GM21717 (cell line): Measurements from ENCODE around the gene BANP.
"Not testable (repeated sequence)": the region's sequence is repeated elsewhere in the genome, so short reads cannot be mapped to it uniquely, and the experiment has no call there.

Experiments used
- ATAC-seq: cut with Tn5 transposase; IDR thresholded peaks from one replicate; pipeline ENCODE4 v1.9.1; 2021; ENCODE audit warnings: mild to moderate bottlenecking, moderate library complexity; ENCODE audit not compliant: unreplicated experiment

Gene BANP

DNA sequence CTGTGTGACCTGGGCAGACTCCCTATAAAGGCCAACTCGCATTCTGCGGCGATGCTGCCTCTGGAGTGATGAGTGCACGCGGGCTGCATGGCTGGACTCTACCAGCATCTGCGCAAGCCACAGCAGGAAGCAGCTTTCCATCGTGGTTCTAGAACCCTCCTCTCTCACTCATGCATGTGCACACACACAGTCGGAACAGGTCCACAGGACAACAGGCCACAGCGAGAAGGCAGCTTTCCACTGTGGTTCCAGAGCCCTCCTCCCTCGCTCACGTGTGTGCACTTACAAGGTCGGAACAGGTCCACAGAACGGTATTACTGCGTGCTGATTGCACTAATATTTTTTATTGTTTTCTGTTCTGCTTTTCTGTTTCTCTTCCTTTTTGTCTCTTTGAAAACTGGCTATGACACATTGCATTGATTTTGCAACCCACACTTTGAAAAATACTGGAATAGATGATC lies 92.9 kb downstream of the BANP start:
- ATAC-seq: peak; percentile 55

DNA sequence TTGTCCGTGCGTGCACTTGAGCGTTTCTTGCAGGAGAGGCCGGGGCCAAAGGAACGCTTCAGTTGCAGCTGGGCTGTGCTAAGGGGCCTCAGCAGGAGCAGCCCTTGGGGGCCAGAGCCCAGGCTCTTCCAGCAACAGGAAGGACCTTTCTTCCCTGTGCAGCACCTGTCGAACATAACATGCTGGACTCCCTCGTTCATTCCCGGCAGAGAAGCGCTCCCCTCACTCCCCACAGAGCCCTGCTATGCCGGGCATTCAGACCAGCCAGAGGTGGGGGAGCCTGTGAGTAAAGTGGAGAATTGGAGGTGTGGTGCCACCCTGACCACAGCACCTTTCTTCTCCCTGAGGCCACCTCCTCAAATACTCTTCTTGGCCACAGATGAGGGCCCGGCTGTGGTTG lies 94.1 kb downstream of the BANP start:
- ATAC-seq: not testable (repeated sequence)

GRCh38 chr16:88045820-88046303 lies 94.6 kb downstream of the BANP start:
- ATAC-seq: peak; percentile 77

DNA sequence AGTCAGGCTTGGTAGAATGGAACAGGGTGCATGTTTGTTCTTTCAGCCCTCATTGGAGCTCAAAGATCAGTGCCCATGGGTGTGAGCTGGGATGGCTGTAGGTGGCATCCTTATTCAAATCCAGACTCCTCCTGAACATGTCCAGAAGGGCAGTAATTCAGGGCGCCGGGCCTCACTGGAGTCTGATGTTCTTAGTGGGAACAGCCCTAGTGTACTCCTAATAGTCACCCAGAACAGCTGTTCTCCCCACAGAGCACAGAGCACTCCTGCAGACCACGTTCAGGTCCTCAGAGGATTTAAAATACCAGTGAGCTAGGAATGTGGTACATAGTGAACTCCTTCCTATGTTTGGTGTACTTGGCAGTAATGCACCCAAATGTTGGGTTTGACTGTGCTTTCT lies 96.2 kb downstream of the BANP start:
- ATAC-seq: no peak

GRCh38 chr16:88048985-88049384 lies 97.8 kb downstream of the BANP start:
- no peak for ATAC-seq

DNA sequence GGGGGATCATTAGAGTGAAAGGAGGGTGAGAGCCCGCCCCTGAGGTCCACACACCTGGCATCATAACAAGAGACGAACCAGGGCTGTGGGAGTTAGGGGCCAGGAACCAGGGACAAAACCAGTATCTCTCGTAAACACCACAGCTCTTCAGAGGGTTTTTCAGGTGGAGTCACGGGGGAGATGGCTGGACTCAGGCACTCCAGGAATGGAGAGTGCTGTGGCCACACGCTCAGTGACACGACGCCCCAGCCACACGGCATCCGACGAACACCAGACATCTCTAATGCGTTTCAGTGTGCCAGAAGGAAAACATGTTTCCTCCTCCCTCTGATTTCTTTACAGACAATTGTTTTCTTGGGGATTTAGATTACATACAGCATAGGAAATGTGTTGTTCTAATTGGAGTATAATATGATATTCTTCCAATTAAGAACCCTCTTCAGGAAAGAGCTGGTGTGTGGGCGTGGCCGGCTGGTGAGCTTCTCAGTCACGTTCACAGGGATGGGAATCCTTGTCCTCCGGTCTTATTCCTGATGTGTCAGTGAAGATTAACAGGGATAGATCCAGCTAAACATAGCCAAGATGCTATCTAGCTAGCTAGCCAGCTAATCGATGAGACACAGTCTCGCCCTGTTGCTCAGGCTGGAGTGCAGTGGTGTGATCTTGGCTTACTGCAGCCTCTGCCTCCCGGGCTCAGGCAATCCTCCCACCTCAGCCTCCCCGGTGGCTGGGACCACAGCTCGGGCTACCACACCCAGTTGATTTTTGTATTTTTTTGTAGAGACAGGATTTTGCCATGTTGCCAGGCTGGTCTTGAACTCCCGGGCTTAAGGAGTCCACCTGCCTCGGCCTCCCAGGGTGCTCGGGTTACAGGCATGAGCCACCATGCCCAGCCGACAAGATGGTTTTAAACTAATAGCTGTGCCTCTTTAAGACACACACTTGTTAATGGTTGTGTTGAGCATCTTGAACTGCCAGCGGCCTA lies 98.6 kb downstream of the BANP start:
- no peak for ATAC-seq

- no peak for ATAC-seq
Observed at GRCh38 chr16:88050952-88051660, 99.9 kb downstream of the BANP start.

DNA sequence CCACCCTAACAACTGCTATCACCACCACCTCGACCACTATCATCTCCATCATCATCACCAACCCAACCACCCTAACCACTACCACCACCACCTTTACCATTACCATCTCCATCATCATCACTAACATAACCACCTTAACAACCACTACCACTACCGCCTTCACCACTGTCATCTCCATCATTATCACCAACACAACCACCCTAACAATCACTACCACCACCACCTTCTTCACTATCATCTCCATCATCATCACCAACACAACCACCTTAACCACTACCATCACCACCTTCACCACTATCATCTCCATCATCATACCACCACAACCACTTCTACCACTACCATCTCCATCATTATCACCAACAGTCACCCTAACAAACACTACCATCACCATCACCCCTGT lies 101.4 kb downstream of the BANP start:
- no peak for ATAC-seq

DNA sequence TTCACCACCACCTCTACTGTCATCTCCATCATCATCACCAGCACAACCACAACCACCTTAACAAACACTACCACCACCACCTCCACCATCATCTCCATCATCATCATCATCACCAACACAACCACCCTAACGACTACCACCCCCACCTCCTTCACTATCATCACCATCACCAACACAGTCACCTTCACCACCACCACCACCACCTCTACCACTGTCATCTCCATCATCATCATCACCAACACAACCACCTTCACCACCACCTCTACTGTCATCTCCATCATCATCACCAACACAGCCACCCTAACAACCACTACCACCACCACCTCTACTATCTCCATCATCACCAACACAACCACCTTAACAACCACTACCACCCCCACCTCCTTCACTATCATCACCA lies 102.2 kb downstream of the BANP start:
- not testable (repeated sequence) for ATAC-seq

DNA sequence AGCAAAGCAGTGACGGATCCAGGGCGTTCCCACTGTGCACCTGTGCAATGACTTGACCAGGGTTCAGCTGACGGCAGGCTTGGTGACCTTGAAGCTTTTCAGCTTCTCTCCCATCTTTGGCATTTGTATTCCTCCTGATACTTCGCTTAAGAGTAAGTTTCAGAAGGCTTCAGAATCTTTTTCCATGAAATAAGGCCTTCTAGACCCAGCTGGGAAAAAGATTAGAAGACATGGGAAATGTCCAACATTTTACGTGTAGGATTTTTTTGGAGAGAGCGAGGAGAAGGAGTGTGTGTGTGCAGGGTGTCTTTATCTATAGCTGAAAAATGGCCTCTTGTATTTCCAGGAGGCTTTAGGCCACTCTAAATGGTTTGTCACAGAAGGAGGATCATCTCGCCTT lies 104.1 kb downstream of the BANP start:
- ATAC-seq: no peak

- no peak for ATAC-seq
Observed at GRCh38 chr16:88056212-88056611, 105.0 kb downstream of the BANP start.

DNA sequence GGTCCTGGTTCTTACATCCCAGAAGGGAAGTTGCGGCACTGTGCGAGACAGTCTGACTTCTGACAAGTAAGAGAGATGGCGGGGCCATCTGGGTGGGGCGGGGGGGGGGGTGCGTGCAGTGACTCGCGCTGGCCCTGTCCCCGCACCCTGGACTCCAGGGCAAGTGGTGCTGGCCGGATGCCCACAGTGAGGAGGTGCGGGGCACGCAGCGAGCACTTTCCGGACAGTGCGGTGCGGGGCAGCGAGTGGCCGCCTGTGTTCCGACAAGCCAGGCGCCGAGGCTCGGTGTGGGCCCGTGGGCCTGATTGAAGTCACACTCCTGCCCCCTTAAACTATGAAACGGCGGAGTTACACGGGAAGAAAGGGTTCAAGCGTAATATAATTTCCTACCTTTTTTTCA lies 106.4 kb downstream of the BANP start:
- no peak for ATAC-seq

- ATAC-seq: no peak
Observed at GRCh38 chr16:88058136-88058535, 106.9 kb downstream of the BANP start.

DNA sequence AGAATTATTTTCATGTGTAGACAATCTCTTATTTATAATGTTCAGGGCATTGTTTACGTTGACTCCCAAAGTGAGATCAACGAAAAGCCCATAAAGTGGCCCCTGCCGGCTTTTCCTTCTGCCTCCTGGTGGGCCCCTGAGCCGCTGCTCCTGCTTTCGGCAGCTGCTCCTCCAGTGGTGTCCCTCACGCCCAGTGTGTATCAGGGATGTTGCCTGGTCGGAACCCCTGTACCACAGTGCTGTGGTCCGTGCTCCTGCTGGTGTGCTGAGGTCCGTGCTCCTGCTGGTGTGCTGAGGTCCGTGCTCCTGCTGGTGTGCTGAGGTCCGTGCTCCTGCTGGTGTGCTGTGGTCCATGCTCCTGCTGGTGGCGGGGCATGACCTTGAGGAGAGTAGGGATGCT lies 107.6 kb downstream of the BANP start:
- ATAC-seq: no peak

GRCh38 chr16:88059701-88060386 lies 108.6 kb downstream of the BANP start:
- ATAC-seq: no peak

- no peak for ATAC-seq
Observed at GRCh38 chr16:88060524-88061219, 109.4 kb downstream of the BANP start.

- no peak for ATAC-seq
Observed at GRCh38 chr16:88061346-88062110, 110.3 kb downstream of the BANP start.

- ATAC-seq: no peak
Observed at GRCh38 chr16:88062341-88063210, 111.3 kb downstream of the BANP start.

DNA sequence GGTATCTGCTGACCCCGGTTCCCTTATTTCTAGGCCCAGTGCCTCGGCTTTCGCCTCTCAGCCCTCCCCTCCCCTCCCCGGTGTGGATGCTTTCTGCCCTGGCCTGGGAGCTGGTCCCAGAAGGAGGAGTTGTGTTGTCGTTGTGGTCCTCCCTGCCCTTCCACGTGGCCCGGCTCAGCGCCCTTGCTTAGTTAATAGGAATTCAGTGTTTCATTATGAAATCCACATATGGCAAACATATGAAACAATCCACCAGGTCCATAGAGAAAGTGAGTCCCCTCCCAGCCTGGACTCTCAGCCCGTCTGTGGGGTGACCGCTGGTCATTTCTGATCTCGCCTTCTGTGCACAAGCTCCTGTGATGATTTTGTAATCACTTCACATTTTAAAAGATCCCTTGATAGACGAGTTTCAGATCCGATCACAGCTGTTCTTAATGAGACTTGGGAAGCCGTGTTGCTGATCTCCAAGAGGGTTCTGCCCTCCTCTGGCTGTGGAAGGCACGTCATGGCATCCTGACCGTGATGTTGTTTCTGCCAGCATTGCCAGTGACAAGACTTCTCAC lies 112.1 kb downstream of the BANP start:
- ATAC-seq: no peak
